Lower leg skin (tissue), 3 donors: ENCODE data around the gene CIAPIN1.

Experiments
- POLR2A ChIP-seq, 2 donors: fragments of 450-650 bp; IDR thresholded peaks; one replicate each; pipeline ENCODE4 v1.6.1; 2016 to 2017; ENCODE audit warnings: antibody characterized with exemption in 2 of 2, mild to moderate bottlenecking in 1 of 2, moderate library complexity in 1 of 2
- TF ChIP-seq, protein P1 (sequence below), 3 donors: fragments of 450-650 bp; IDR thresholded peaks; one replicate each; pipeline ENCODE4 v1.5.1; 2016; ENCODE audit warnings: antibody characterized with exemption in 3 of 3, mild to moderate bottlenecking in 3 of 3, moderate library complexity in 2 of 3

DNA sequence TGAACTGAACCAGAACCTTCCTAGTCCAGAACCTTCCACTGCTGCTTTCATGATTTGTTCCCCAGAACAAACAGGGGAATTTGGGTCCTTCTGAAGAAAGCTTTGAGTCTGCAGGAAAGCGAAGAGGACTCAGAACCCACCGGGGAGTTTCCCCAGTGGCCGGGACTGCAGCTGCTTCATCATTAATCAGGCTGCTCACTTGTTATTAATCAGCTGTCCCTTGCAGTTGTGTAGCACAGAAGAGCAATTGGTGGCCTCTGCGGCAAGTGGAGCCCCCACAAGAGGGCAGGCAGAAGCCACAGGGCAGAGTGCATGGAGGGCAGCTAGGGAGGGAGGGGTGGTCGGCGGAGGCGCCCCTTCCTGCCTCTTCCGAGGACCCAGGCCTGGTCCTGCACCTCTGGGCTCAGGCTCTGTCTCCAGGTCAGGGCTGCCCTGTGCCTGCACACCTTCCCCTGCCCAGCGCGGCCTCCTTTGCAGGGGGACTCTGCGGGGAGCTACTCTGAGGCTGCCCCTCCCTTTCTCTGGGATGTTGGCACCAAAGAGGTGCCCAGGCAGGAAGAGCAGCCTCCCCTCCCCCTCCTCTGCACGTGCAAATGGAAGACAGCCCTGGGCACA is 35.7 kb downstream of the CIAPIN1 start:
- TF ChIP-seq POLR2A (IDR thresholded peaks at IDR 0.05), result no peak
- TF ChIP-seq, protein P1, sequence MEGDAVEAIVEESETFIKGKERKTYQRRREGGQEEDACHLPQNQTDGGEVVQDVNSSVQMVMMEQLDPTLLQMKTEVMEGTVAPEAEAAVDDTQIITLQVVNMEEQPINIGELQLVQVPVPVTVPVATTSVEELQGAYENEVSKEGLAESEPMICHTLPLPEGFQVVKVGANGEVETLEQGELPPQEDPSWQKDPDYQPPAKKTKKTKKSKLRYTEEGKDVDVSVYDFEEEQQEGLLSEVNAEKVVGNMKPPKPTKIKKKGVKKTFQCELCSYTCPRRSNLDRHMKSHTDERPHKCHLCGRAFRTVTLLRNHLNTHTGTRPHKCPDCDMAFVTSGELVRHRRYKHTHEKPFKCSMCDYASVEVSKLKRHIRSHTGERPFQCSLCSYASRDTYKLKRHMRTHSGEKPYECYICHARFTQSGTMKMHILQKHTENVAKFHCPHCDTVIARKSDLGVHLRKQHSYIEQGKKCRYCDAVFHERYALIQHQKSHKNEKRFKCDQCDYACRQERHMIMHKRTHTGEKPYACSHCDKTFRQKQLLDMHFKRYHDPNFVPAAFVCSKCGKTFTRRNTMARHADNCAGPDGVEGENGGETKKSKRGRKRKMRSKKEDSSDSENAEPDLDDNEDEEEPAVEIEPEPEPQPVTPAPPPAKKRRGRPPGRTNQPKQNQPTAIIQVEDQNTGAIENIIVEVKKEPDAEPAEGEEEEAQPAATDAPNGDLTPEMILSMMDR (IDR thresholded peaks at IDR 0.05), result no peak
